H1 (cell line): ENCODE measurements around the gene TASP1. TPM values are rescaled to one million over a fixed set of nuclear protein-coding genes. Genes with fewer than 3 reads are reported as not detected.

Source experiments
- BRCA1 ChIP-seq: IDR thresholded peaks from 2 replicates; pipeline ENCODE4 v1.6.1; 2012; ENCODE audit warnings: low read depth, low read length, improper control_type of control experiment
- CBX8 ChIP-seq: fragments of 300-800, 300-1000 bp; sonication (generic); IDR thresholded peaks from 2 replicates; pipeline ENCODE4 v1.7.1; 2016; ENCODE audit warnings: low read depth, low read length, borderline replicate concordance
- CHD2 ChIP-seq: IDR thresholded peaks from 2 replicates; pipeline ENCODE4 v1.6.1; 2012; ENCODE audit warnings: low read length, improper control_type of control experiment
- CTBP2 ChIP-seq: IDR thresholded peaks from 2 replicates; pipeline ENCODE4 v1.7.0; 2011; ENCODE audit warnings: borderline replicate concordance, mild to moderate bottlenecking, moderate library complexity, mixed read lengths, low read length; ENCODE audit not compliant: insufficient read depth, insufficient read length
- EGR1 ChIP-seq: IDR thresholded peaks from 2 replicates; pipeline ENCODE4 v1.6.1; 2011; ENCODE audit warnings: low read depth, low read length, borderline replicate concordance
- GTF2F1 ChIP-seq: IDR thresholded peaks from 2 replicates; pipeline ENCODE4 v1.6.1; 2012; ENCODE audit warnings: low read depth, low read length, improper control_type of control experiment, borderline replicate concordance
- HDAC6 ChIP-seq: IDR thresholded peaks from one replicate; pipeline ENCODE4 v1.7.1; 2012; ENCODE audit warnings: low read depth, mild to moderate bottlenecking, inconsistent platforms, low read length, moderate library complexity
- JUN ChIP-seq: IDR thresholded peaks from 2 replicates; pipeline ENCODE4 v1.6.1; 2011; ENCODE audit warnings: low read depth, mild to moderate bottlenecking, improper control_type of control experiment, low read length
- JUND ChIP-seq: IDR thresholded peaks from 2 replicates; pipeline ENCODE4 v1.6.1; 2011; ENCODE audit warnings: mild to moderate bottlenecking, improper control_type of control experiment, low read length
- NANOG ChIP-seq: IDR thresholded peaks from 2 replicates; pipeline ENCODE4 v1.6.1; 2011; ENCODE audit warnings: low read length, low read depth, mild to moderate bottlenecking, inconsistent platforms; ENCODE audit not compliant: insufficient read depth, poor library complexity, severe bottlenecking
- NRF1 ChIP-seq: IDR thresholded peaks from 2 replicates; pipeline ENCODE4 v1.6.1; 2011; ENCODE audit warnings: mild to moderate bottlenecking, low read depth, low read length, improper control_type of control experiment
- POLR2A ChIP-seq, 2 experiments: IDR thresholded peaks; 1 replicate in 1 of 2; 2 replicates in 1 of 2; pipeline ENCODE4 v1.6.1; 2011; ENCODE audit warnings: low read depth in 2 of 2, low read length in 2 of 2, mild to moderate bottlenecking in 2 of 2; ENCODE audit errors: control extremely low read depth in 1 of 2
- POU5F1 ChIP-seq: IDR thresholded peaks from 2 replicates; pipeline ENCODE4 v1.6.1; 2011; ENCODE audit warnings: low read depth, mild to moderate bottlenecking, low read length, moderate library complexity
- RBBP5 ChIP-seq: IDR thresholded peaks from 2 replicates; pipeline ENCODE4 v1.7.1; 2012; ENCODE audit warnings: low read depth, mild to moderate bottlenecking, inconsistent platforms, low read length, moderate library complexity, borderline replicate concordance
- SP1 ChIP-seq: IDR thresholded peaks from 2 replicates; pipeline ENCODE4 v1.6.1; 2011; ENCODE audit warnings: low read depth, low read length
- TAF1 ChIP-seq: IDR thresholded peaks from 2 replicates; pipeline ENCODE4 v1.6.1; 2011; ENCODE audit warnings: mild to moderate bottlenecking, low read depth, low read length
- TBP ChIP-seq: IDR thresholded peaks from 2 replicates; pipeline ENCODE4 v1.6.1; 2011; ENCODE audit warnings: low read depth, low read length, improper control_type of control experiment
- TEAD4 ChIP-seq: IDR thresholded peaks from 2 replicates; pipeline ENCODE4 v1.6.1; 2012; ENCODE audit warnings: low read depth, low read length, inconsistent platforms, mixed read lengths
- ZNF274 ChIP-seq: IDR thresholded peaks from 2 replicates; pipeline ENCODE4 v1.7.0; 2012; ENCODE audit warnings: low read length, borderline replicate concordance; ENCODE audit errors: extremely low read depth
- polyA plus RNA-seq, 7 experiments: library from polyadenylated mRNA; depleted of rRNA in 3 of 7; stranded (reverse) in 5 of 7; unstranded in 2 of 7; fragments of >200 nt in 5 of 7; fragments of 200-250 nt in 2 of 7; gene quantifications; 1 replicate in 5 of 7; 2 replicates in 1 of 7; 4 replicates in 1 of 7; pipeline versions ENCODE4 v1.2.1 to v1.2.3, GENCODE V29; 2011 to 2013; ENCODE audit warnings: missing spikeins in 2 of 7, mixed read lengths in 2 of 7
- total RNA-seq: library from RNA; stranded (reverse); fragmentation: NEBNext Ultra II Directional; extraction: Animal tissue kit (Norgen Biotek cat#: 25700); gene quantifications from 2 replicates; pipeline ENCODE4 v1.2.1, GENCODE V29; 2021
- TF ChIP-seq, protein P1 (sequence below): IDR thresholded peaks from 2 replicates; pipeline ENCODE4 v1.6.1; 2012; ENCODE audit warnings: low read length, inconsistent platforms
- TF ChIP-seq, protein P2 (sequence below): IDR thresholded peaks from 2 replicates; pipeline ENCODE4 v1.6.1; 2011; ENCODE audit warnings: low read length, improper control_type of control experiment
- TF ChIP-seq, protein P3 (sequence below): IDR thresholded peaks from 2 replicates; pipeline ENCODE4 v1.6.1; 2012; ENCODE audit warnings: inconsistent platforms

TASP1 gene
- total and polyA plus RNA-seq, 2 of the 8 experiments (the other 6 are each of a cell fraction or from before 2014, with no cell fraction given), result 4.5 to 10.9 TPM

DNA sequence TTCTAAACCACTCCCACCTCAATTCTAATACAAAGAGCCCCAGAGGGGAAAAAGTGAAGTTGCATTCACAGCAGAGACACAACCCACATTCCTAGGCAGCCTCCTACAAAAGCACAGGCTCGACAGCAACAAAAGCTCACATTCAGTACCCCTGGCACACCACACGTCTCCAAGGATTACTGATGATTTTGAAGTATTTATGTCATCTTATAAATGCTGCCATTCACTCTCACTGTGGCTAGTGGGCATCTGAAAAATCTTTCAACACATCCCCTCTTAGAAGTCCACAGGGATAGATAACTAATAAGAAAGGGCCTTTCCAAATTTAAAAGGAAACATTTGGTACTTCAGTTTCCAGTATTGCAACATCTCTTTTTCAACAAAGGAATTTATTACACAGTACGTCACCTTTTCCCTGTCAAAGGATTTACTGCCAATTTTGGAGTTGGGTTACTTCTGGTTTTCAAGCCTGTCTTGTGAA is 146.7 kb downstream of the TASP1 start (continued):
- TF ChIP-seq, protein P1, sequence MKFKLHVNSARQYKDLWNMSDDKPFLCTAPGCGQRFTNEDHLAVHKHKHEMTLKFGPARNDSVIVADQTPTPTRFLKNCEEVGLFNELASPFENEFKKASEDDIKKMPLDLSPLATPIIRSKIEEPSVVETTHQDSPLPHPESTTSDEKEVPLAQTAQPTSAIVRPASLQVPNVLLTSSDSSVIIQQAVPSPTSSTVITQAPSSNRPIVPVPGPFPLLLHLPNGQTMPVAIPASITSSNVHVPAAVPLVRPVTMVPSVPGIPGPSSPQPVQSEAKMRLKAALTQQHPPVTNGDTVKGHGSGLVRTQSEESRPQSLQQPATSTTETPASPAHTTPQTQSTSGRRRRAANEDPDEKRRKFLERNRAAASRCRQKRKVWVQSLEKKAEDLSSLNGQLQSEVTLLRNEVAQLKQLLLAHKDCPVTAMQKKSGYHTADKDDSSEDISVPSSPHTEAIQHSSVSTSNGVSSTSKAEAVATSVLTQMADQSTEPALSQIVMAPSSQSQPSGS, result 0 out of 2 replicates have a peak, but pooled peaks have one; percentile 55
- TF ChIP-seq CBX8, result no peak
- TF ChIP-seq ZNF274, result no peak
- TF ChIP-seq TBP, result 0 out of 2 replicates have a peak, but pooled peaks have one; percentile 29
- TF ChIP-seq EGR1, result no peak
- TF ChIP-seq, protein P2, sequence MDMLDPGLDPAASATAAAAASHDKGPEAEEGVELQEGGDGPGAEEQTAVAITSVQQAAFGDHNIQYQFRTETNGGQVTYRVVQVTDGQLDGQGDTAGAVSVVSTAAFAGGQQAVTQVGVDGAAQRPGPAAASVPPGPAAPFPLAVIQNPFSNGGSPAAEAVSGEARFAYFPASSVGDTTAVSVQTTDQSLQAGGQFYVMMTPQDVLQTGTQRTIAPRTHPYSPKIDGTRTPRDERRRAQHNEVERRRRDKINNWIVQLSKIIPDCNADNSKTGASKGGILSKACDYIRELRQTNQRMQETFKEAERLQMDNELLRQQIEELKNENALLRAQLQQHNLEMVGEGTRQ, result no peak
- TF ChIP-seq GTF2F1, result no peak
- TF ChIP-seq CTBP2, result no peak
- peak; percentile 56; the same call in 1 of the 2 replicates for TF ChIP-seq SP1
- TF ChIP-seq NANOG, result no peak
- TF ChIP-seq TAF1, result 0 out of 2 replicates have a peak, but pooled peaks have one; percentile 35
- no peak for TF ChIP-seq JUN
- no peak for TF ChIP-seq HDAC6
- no peak for TF ChIP-seq NRF1
- TF ChIP-seq, protein P3, sequence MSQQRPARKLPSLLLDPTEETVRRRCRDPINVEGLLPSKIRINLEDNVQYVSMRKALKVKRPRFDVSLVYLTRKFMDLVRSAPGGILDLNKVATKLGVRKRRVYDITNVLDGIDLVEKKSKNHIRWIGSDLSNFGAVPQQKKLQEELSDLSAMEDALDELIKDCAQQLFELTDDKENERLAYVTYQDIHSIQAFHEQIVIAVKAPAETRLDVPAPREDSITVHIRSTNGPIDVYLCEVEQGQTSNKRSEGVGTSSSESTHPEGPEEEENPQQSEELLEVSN, result no peak
- TF ChIP-seq JUND, result peak; percentile 43; the same call in 1 of the 2 replicates
- no peak for TF ChIP-seq RBBP5
- no peak for TF ChIP-seq BRCA1
- no peak for TF ChIP-seq POU5F1
- TF ChIP-seq POLR2A (IDR thresholded peaks at IDR 0.05; ENCODE audit: control extremely low read depth in 1 of 2, low read depth in 2 of 2, low read length in 2 of 2), result peak in 1 of 2 experiments; percentile 45; a peak in 1 of 3 replicates
- peak; percentile 87 for TF ChIP-seq TEAD4
- TF ChIP-seq CHD2, result no peak
